Upper lobe of right lung (tissue), 1 donor: ENCODE measurements around the gene FBL. TPM values are rescaled to one million over a fixed set of nuclear protein-coding genes. Genes with fewer than 3 reads are reported as not detected.

Experiments
- ATAC-seq: fragments of 200-7000 bp; cut with Tn5 transposase; one replicate; pipeline ENCODE4 v1.9.1; 2020; ENCODE audit warnings: mild to moderate bottlenecking, moderate library complexity
- DNase-seq: peaks from one replicate; pipeline ENCODE4 v3.0.0-alpha.2; 2020
- H3K27ac ChIP-seq: fragments of 200-600 bp; one replicate; pipeline ENCODE4 v1.8.0; 2022
- H3K27me3 ChIP-seq: fragments of 200-600 bp; one replicate; pipeline ENCODE4 v1.8.0; 2022; ENCODE audit warnings: mild to moderate bottlenecking
- H3K36me3 ChIP-seq: fragments of 200-600 bp; one replicate; pipeline ENCODE4 v1.8.0; 2022
- H3K4me1 ChIP-seq: fragments of 200-600 bp; one replicate; pipeline ENCODE4 v1.8.0; 2022
- H3K4me3 ChIP-seq: fragments of 200-600 bp; one replicate; pipeline ENCODE4 v1.8.0; 2022; ENCODE audit warnings: mild to moderate bottlenecking
- H3K9me3 ChIP-seq: fragments of 200-600 bp; one replicate; pipeline ENCODE4 v1.8.0; 2022
- intact Hi-C: fragments of 100-400 bp; cut with DNase I; formaldehyde crosslinking; loops from one replicate; pipeline ENCODE4 v1.11.0; 2022
- total RNA-seq: library from RNA; stranded (reverse); fragmentation: NEBNext Ultra II Directional; extraction: Animal tissue kit (Norgen Biotek cat#: 25700); gene quantifications from one replicate; pipeline ENCODE4 v1.2.1, GENCODE V29; 2021
- TF ChIP-seq, protein P1 (sequence below): fragments of 200-600 bp; IDR thresholded peaks from one replicate; pipeline ENCODE4 v1.8.0; 2022; ENCODE audit warnings: antibody characterized with exemption
- donor health status: DM: no; HTN: yes; CAD: no; lungs with severe emphysema.

Gene FBL
- total RNA-seq, 1 donor from 2014 or later, result 123 TPM

DNA sequence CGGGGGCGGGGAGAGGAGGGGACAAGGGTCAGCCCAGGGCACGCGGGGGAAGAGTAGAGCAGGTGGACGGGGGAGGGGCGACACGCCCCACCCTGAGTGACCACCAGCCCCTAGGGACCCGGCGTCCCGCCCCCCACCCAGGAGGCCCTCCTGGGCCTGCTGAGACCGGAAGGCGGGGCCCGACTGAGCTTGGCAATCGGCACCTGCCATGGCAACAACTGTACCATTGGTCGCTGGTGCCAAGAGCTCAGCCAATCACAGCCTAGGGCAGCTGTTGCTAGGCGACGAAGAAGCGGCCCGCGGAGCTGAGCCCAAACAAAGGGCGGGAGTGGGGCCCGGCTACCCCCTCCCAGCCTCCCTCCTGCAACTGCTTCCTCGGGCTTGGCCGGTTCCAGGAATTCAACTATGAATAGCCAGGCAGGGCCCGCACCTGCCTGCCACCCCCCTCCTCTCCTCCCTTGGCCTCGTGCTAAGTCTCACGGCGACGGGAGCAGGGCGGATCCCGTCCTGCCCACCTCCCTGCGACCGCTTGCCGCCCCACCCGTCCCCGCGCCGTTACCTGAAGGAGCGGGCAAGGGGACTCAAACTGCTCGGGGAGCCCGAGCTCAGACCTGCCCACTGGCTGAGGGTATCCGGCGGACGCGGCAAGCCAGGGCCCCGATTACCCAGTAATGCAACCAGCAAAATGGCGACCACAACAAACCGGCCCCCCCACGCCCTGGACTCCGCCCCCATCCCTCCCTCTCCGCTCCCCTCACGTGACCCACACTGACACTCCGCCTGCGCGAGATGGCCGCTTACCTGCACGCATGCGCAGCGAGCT, 12.5 kb downstream of the FBL start, which contains the start of gene DYRK1B:
Gene DYRK1B (minus strand): TSS at position 699 of the 823 bp plus-strand sequence. CDS start 2,295 bp downstream, outside the sequence.
- TF ChIP-seq, protein P1, sequence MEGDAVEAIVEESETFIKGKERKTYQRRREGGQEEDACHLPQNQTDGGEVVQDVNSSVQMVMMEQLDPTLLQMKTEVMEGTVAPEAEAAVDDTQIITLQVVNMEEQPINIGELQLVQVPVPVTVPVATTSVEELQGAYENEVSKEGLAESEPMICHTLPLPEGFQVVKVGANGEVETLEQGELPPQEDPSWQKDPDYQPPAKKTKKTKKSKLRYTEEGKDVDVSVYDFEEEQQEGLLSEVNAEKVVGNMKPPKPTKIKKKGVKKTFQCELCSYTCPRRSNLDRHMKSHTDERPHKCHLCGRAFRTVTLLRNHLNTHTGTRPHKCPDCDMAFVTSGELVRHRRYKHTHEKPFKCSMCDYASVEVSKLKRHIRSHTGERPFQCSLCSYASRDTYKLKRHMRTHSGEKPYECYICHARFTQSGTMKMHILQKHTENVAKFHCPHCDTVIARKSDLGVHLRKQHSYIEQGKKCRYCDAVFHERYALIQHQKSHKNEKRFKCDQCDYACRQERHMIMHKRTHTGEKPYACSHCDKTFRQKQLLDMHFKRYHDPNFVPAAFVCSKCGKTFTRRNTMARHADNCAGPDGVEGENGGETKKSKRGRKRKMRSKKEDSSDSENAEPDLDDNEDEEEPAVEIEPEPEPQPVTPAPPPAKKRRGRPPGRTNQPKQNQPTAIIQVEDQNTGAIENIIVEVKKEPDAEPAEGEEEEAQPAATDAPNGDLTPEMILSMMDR, result no peak
- no peaks in the 10 kb centered on the region for H3K9me3 ChIP-seq
- no peaks in the 10 kb centered on the region for H3K27me3 ChIP-seq
- ATAC-seq, result peak; percentile 94
- H3K36me3 ChIP-seq, result peaks cover 69% of the 10 kb centered on the region
- intact Hi-C loops, result no loop called here
- H3K4me1 ChIP-seq, result peaks cover 10% of the 10 kb centered on the region
- peak within 1 kb of the TSS; percentile 99 for H3K4me3 ChIP-seq
- H3K27ac ChIP-seq, result peak within 1 kb of the TSS; percentile 95
- DNase-seq, result peak; percentile 99

DNA sequence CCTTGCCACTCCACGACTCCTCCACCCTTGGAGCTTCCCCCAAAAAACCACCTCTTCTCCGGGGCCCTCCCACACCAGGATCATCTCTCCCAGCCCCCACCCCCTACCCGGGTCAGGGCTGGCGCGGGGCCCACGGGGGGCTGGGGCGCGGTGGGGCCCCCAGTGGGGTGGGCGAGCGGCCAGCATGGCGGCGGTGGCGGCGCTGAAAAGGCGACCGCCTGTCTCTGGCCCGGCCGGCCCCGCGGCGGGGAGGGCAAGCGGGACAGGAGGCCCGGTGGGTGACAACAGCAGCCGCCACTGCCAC, 13.1 kb downstream of the FBL start:
- H3K4me3 ChIP-seq, result peak overlapping the region; percentile 99
- TF ChIP-seq, protein P1, result no peak
- H3K36me3 ChIP-seq, result peaks cover 71% of the 10 kb centered on the region
- no peaks in the 10 kb centered on the region for H3K27me3 ChIP-seq
- H3K9me3 ChIP-seq, result no peaks in the 10 kb centered on the region
- intact Hi-C loops, result no loop called here
- no peak for DNase-seq
- ATAC-seq, result no peak
- H3K27ac ChIP-seq, result peak overlapping the region; percentile 95
- peaks cover 10% of the 10 kb centered on the region for H3K4me1 ChIP-seq

DNA sequence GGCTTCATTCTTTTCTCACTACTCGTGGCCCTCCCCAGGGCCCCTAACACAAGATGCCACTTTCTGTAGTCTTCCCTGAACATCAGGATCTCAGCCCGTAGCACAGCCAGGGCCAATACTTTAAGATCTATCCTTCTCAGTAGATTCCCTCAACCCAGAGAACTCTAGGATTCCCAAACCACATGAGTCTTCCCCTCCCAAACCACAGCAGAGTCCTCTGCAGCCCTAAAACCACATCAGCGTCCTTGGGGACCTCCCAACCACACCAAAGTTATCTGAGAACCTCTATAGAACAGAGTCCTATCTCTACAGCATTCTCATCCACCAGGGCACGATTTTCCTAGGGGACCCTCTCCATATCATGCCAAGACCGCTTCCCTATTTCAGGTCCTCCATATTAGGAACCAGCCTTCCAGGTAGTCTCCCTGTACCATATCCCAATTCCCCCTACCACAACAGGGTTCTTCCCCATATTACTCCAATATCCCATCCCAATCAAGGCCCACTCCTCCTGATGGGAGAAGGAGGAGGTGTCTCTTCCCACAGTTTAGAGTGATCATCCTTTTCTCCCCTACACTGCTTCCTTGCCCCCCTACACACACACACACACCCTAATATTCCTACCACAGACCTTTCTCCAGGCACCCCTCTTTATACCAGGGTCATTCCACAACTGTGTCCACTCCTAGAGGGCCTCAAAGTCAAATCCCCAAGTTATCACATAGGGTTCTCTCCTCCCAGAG, 13.7 kb downstream of the FBL start:
- ATAC-seq (no peak), DNase-seq (no peak)
- Histone ChIP-seq H3K27me3 (no peaks in the 10 kb centered on the region), H3K27ac (peak overlapping the region; percentile 95), H3K9me3 (no peaks in the 10 kb centered on the region), H3K36me3 (peaks cover 72% of the 10 kb centered on the region), H3K4me3 (peak overlapping the region; percentile 99), H3K4me1 (peaks cover 10% of the 10 kb centered on the region)
- TF ChIP-seq, protein P1, result no peak
- intact Hi-C loops, result no loop called here

DNA sequence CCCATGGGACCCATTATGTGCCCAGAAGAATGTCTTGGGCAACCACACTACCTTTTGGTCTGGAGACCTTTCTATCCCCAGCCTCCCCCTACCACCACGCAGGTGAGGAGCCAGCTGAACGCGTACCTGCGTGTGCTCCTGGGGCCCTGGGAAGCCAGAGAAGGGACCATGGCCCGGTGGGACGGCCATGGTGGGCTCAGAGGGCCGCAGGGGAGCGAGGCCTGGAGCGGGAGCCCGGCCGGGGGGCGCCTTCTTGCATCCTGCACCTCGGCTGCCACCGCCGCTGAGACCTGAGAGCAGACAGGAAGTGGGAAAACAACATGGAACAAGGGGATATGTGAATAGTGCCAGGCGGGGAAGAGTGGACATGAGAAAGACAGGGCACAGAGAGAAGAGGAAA, 14.5 kb downstream of the FBL start:
- no peaks in the 10 kb centered on the region for H3K9me3 ChIP-seq
- H3K36me3 ChIP-seq, result peaks cover 70% of the 10 kb centered on the region
- DNase-seq, result no peak
- TF ChIP-seq, protein P1, result no peak
- H3K27ac ChIP-seq, result no peak overlapping the region
- intact Hi-C loops, result no loop called here
- peaks cover 10% of the 10 kb centered on the region for H3K4me1 ChIP-seq
- H3K27me3 ChIP-seq, result no peaks in the 10 kb centered on the region
- no peak for ATAC-seq
- H3K4me3 ChIP-seq, result no peak overlapping the region

DNA sequence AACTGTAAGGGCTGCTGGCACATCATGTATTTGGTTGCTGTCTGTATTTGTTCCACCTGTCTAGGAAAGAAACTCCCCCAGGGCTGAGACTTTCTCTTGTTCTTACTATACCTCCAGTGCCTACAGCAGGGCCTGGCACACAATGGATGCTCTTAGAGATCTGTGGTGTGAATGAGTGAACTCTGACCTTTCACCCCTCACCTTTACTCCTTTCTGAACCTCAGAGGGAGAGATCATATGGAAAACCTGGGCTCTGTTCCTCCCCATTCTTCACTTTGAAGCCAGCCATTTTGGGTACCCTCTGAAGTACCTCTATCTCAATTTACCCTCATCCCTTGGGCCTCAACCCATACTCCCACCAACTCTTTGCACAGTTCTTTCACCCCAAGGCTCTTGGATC, 15.3 kb downstream of the FBL start:
- Histone ChIP-seq H3K36me3 (peaks cover 70% of the 10 kb centered on the region), H3K27me3 (no peaks in the 10 kb centered on the region), H3K4me1 (peaks cover 10% of the 10 kb centered on the region), H3K4me3 (no peak overlapping the region), H3K9me3 (no peaks in the 10 kb centered on the region), H3K27ac (no peak overlapping the region)
- ATAC-seq, result no peak
- intact Hi-C loops, result no loop called here
- no peak for DNase-seq
- TF ChIP-seq, protein P1, result no peak
